GM23338 (cell line): ENCODE data around the gene SORCS3. TPM values are rescaled to one million over a fixed set of nuclear protein-coding genes. Genes with fewer than 3 reads are reported as not detected.

Experiments used
- ATAC-seq: fragments of 200-7000 bp; cut with Tn5 transposase; 3 replicates; pipeline ENCODE4 v1.9.1; 2020
- DNase-seq: peaks from one replicate; pipeline ENCODE4 v3.0.0-alpha.2; 2015; ENCODE audit warnings: low spot score
- H2AFZ ChIP-seq: fragments of 200-600 bp; sonication (generic); 2 replicates; pipeline ENCODE4 v1.8.0; 2016; ENCODE audit warnings: antibody characterized with exemption, mild to moderate bottlenecking, moderate library complexity
- H3F3A ChIP-seq: fragments of 200-600 bp; sonication (generic); replicated peaks from 2 replicates; pipeline ENCODE4 v1.8.0; 2017; ENCODE audit warnings: antibody characterized with exemption, mixed run types, low read depth
- H3K27ac ChIP-seq: fragments of 200-600 bp; sonication (generic); 2 replicates; pipeline ENCODE4 v1.6.1; 2016; ENCODE audit warnings: low read depth
- H3K27me3 ChIP-seq: fragments of 200-600 bp; sonication (generic); 2 replicates; pipeline ENCODE4 v1.8.0; 2016; ENCODE audit warnings: mild to moderate bottlenecking, mixed run types, moderate library complexity; ENCODE audit not compliant: insufficient read depth
- H3K36me3 ChIP-seq: fragments of 200-600 bp; sonication (generic); 2 replicates; pipeline ENCODE4 v1.8.0; 2016; ENCODE audit warnings: mild to moderate bottlenecking; ENCODE audit not compliant: insufficient read depth
- H3K4me1 ChIP-seq: fragments of 200-600 bp; sonication (generic); 2 replicates; pipeline ENCODE4 v1.8.0; 2016; ENCODE audit warnings: mild to moderate bottlenecking, moderate library complexity; ENCODE audit not compliant: insufficient read depth
- H3K4me2 ChIP-seq: fragments of 200-600 bp; sonication (generic); 2 replicates; pipeline ENCODE4 v1.7.1; 2017; ENCODE audit warnings: mixed run types
- H3K4me3 ChIP-seq: fragments of 200-600 bp; sonication (generic); 2 replicates; pipeline ENCODE4 v1.6.1; 2016; ENCODE audit warnings: mixed run types
- H3K79me2 ChIP-seq: fragments of 200-600 bp; sonication (generic); replicated peaks from 2 replicates; pipeline ENCODE4 v1.8.0; 2017; ENCODE audit warnings: mild to moderate bottlenecking; ENCODE audit not compliant: insufficient read depth
- H3K9me2 ChIP-seq: fragments of 200-600 bp; sonication (generic); 2 replicates; pipeline ENCODE4 v1.8.0; 2017; ENCODE audit not compliant: insufficient read depth
- H4K20me1 ChIP-seq: fragments of 200-600 bp; sonication (generic); replicated peaks from 2 replicates; pipeline ENCODE4 v1.8.0; 2017; ENCODE audit warnings: mild to moderate bottlenecking; ENCODE audit not compliant: insufficient read depth
- H3K27ac Mint-ChIP-seq: 2 replicates; pipeline ENCODE4 v1.8.0; 2020; ENCODE audit warnings: inconsistent platforms, mild to moderate bottlenecking, moderate library complexity, mixed read lengths
- H3K27me3 Mint-ChIP-seq: 3 replicates; pipeline ENCODE4 v1.8.0; 2022; ENCODE audit warnings: low read depth, mild to moderate bottlenecking, moderate library complexity, mixed read lengths, inconsistent platforms; ENCODE audit not compliant: insufficient read depth, poor library complexity
- H3K36me3 Mint-ChIP-seq: 3 replicates; pipeline ENCODE4 v1.8.0; 2021; ENCODE audit warnings: low read depth, mild to moderate bottlenecking, inconsistent platforms, moderate library complexity, mixed read lengths
- H3K4me1 Mint-ChIP-seq: 3 replicates; pipeline ENCODE4 v1.8.0; 2020; ENCODE audit warnings: mild to moderate bottlenecking, inconsistent platforms, mixed read lengths
- H3K4me3 Mint-ChIP-seq: 3 replicates; pipeline ENCODE4 v1.8.0; 2021; ENCODE audit warnings: moderate library complexity, mild to moderate bottlenecking, inconsistent platforms, mixed read lengths
- H3K9me3 Mint-ChIP-seq: 3 replicates; pipeline ENCODE4 v1.8.0; 2020; ENCODE audit warnings: moderate library complexity, mild to moderate bottlenecking, inconsistent platforms, mixed read lengths
- CTCF ChIP-seq, 2 experiments: fragments of 200-600 bp in 1 of 2; sonication (generic) in 1 of 2; conservative IDR thresholded peaks; 2 replicates each; pipeline versions ENCODE4 v1.5.1 to v1.6.1; 2016 to 2017; ENCODE audit warnings: antibody characterized with exemption in 2 of 2, low read depth in 2 of 2, mild to moderate bottlenecking in 2 of 2, moderate library complexity in 1 of 2
- EZH2 ChIP-seq: fragments of 200-600 bp; sonication (generic); IDR thresholded peaks from one replicate; pipeline ENCODE4 v1.8.0; 2017; ENCODE audit warnings: antibody characterized with exemption, mild to moderate bottlenecking, low read depth; ENCODE audit not compliant: unreplicated experiment
- JUNB ChIP-seq: IDR thresholded peaks from one replicate; pipeline ENCODE4 v1.6.1; 2016; ENCODE audit warnings: antibody characterized with exemption; ENCODE audit not compliant: unreplicated experiment
- NANOG ChIP-seq: IDR thresholded peaks from 2 replicates; pipeline ENCODE4 v1.6.1; 2016; ENCODE audit warnings: antibody characterized with exemption, borderline replicate concordance
- ZNF114 ChIP-seq: fragments of 250-450 bp; sonication (Bioruptor Pico); IDR thresholded peaks from 2 replicates; pipeline ENCODE4 v1.5.0; 2020; ENCODE audit warnings: mild to moderate bottlenecking, moderate library complexity
- ZNF331 ChIP-seq: fragments of 250-450 bp; sonication (Bioruptor Pico); IDR thresholded peaks from 2 replicates; pipeline ENCODE4 v1.5.0; 2020; ENCODE audit warnings: low read depth, mild to moderate bottlenecking, moderate library complexity
- polyA plus RNA-seq: library from polyadenylated mRNA; unstranded; fragments of >200 nt; fragmentation: Nextera tagmentation; extraction: Ambion mirVana; gene quantifications from 2 replicates; pipeline ENCODE4 v1.2.1, GENCODE V29; 2016
- total RNA-seq: library from RNA; depleted of rRNA; stranded (reverse); fragments of >200 nt; shearing (Covaris generic); gene quantifications from 2 replicates; pipeline ENCODE4 v1.2.3, GENCODE V29; 2014
- TF ChIP-seq, protein P1 (sequence below): fragments of 250-450 bp; sonication (Bioruptor Pico); IDR thresholded peaks from 2 replicates; pipeline ENCODE4 v1.5.0; 2020; ENCODE audit warnings: mild to moderate bottlenecking, moderate library complexity

The SORCS3 gene
- total and polyA plus RNA-seq, 2 experiments from 2014 or later: 0.37 to 1.4 TPM

GRCh38 chr10:104920476-104920875, 279.4 kb downstream of the SORCS3 start (continued):
- TF ChIP-seq, protein P1, sequence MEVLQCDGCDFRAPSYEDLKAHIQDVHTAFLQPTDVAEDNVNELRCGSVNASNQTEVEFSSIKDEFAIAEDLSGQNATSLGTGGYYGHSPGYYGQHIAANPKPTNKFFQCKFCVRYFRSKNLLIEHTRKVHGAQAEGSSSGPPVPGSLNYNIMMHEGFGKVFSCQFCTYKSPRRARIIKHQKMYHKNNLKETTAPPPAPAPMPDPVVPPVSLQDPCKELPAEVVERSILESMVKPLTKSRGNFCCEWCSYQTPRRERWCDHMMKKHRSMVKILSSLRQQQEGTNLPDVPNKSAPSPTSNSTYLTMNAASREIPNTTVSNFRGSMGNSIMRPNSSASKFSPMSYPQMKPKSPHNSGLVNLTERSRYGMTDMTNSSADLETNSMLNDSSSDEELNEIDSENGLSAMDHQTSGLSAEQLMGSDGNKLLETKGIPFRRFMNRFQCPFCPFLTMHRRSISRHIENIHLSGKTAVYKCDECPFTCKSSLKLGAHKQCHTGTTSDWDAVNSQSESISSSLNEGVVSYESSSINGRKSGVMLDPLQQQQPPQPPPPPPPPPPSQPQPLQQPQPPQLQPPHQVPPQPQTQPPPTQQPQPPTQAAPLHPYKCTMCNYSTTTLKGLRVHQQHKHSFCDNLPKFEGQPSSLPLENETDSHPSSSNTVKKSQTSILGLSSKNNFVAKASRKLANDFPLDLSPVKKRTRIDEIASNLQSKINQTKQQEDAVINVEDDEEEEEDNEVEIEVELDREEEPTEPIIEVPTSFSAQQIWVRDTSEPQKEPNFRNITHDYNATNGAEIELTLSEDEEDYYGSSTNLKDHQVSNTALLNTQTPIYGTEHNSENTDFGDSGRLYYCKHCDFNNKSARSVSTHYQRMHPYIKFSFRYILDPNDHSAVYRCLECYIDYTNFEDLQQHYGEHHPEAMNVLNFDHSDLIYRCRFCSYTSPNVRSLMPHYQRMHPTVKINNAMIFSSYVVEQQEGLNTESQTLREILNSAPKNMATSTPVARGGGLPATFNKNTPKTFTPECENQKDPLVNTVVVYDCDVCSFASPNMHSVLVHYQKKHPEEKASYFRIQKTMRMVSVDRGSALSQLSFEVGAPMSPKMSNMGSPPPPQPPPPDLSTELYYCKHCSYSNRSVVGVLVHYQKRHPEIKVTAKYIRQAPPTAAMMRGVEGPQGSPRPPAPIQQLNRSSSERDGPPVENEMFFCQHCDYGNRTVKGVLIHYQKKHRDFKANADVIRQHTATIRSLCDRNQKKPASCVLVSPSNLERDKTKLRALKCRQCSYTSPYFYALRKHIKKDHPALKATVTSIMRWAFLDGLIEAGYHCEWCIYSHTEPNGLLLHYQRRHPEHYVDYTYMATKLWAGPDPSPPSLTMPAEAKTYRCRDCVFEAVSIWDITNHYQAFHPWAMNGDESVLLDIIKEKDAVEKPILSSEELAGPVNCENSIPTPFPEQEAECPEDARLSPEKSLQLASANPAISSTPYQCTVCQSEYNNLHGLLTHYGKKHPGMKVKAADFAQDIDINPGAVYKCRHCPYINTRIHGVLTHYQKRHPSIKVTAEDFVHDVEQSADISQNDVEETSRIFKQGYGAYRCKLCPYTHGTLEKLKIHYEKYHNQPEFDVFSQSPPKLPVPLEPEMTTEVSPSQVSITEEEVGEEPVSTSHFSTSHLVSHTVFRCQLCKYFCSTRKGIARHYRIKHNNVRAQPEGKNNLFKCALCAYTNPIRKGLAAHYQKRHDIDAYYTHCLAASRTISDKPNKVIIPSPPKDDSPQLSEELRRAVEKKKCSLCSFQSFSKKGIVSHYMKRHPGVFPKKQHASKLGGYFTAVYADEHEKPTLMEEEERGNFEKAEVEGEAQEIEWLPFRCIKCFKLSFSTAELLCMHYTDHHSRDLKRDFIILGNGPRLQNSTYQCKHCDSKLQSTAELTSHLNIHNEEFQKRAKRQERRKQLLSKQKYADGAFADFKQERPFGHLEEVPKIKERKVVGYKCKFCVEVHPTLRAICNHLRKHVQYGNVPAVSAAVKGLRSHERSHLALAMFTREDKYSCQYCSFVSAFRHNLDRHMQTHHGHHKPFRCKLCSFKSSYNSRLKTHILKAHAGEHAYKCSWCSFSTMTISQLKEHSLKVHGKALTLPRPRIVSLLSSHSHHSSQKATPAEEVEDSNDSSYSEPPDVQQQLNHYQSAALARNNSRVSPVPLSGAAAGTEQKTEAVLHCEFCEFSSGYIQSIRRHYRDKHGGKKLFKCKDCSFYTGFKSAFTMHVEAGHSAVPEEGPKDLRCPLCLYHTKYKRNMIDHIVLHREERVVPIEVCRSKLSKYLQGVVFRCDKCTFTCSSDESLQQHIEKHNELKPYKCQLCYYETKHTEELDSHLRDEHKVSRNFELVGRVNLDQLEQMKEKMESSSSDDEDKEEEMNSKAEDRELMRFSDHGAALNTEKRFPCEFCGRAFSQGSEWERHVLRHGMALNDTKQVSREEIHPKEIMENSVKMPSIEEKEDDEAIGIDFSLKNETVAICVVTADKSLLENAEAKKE (CRISPR knock-in tag): no peak
- TF ChIP-seq JUNB: no peak
- no peak for TF ChIP-seq ZNF331 (CRISPR knock-in tag)
- TF ChIP-seq ZNF114 (CRISPR knock-in tag): no peak
- TF ChIP-seq CTCF (conservative IDR thresholded peaks at IDR 0.05; ENCODE audit: low read depth in 2 of 2): no peak

DNA sequence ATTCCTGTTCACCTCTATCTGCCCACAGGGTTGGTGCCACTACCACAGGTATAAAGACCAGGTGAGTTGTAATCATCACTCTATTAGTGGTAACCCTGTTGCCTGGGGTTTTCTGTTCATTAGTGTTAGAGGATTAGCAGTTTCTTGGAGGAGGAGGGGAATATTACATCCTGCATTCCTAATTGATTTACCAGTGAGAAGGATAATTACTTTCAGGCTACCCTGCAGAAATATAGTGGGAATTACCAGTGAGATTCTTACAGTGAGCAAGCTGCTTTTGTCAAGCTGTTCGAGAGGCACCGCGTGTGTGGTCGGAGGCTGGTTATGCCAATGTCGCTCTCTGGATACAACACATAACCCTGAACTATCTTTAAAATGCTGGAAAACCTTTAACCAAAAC, 280.7 kb downstream of the SORCS3 start:
- no peaks in the 10 kb centered on the region for H3K27me3 ChIP-seq
- peaks cover 12% of the 10 kb centered on the region; the same call in 1 of the 2 replicates for H3K4me1 ChIP-seq
- H3K79me2 ChIP-seq: no peaks in the 10 kb centered on the region
- DNase-seq: no peak
- H3K4me3 ChIP-seq: no peak overlapping the region
- H3K27ac ChIP-seq: no peak overlapping the region
- Mint-ChIP-seq H3K27ac (no peak overlapping the region), H3K4me1 (peaks cover 12% of the 10 kb centered on the region; the same call in 2 of the 3 replicates), H3K36me3 (no peaks in the 10 kb centered on the region), H3K9me3 (no peaks in the 10 kb centered on the region), H3K4me3 (no peak overlapping the region), H3K27me3 (peaks cover 2% of the 10 kb centered on the region)
- no peak overlapping the region for H3K4me2 ChIP-seq
- H4K20me1 ChIP-seq: no peaks in the 10 kb centered on the region
- H2AFZ ChIP-seq: no peak overlapping the region
- no peaks in the 10 kb centered on the region for H3K9me2 ChIP-seq
- H3F3A ChIP-seq: no peaks in the 10 kb centered on the region
- ATAC-seq: no peak
- no peaks in the 10 kb centered on the region for H3K36me3 ChIP-seq
- no peak for TF ChIP-seq EZH2
- no peak for TF ChIP-seq JUNB
- TF ChIP-seq, protein P1 (CRISPR knock-in tag): no peak
- TF ChIP-seq NANOG: no peak
